GM21381 (cell line): Measurements from ENCODE around the gene ACRBP.
"Not testable (repeated sequence)": the region's sequence is repeated elsewhere in the genome, so short reads cannot be mapped to it uniquely, and the experiment has no call there.

Source experiments
- ATAC-seq: cut with Tn5 transposase; IDR thresholded peaks from one replicate; pipeline ENCODE4 v1.9.1; 2021; ENCODE audit warnings: mild to moderate bottlenecking, moderate library complexity; ENCODE audit not compliant: unreplicated experiment

Gene ACRBP

GRCh38 chr12:6618483-6619225 lies 28.6 kb downstream of the ACRBP start:
- ATAC-seq: no peak

DNA sequence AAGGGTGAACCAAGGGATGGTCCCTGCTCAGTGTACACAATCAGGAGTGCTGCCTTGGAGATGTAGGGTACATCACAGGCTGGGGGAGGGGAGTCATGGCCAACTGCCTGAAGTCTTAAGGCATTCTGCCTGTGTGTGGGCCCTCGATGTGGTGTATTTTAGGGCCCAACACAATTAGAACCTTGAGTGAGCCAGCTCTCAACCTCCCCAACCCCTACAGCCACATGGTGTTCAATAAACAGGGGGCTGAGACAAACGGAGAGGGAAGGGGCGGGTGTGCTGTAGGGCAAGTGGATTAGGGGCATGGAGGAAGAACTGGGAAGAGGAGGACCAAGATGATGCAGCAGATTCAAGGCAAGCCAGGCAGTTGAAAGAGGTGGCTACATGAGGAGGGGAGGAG lies 31.4 kb downstream of the ACRBP start:
- ATAC-seq: no peak

GRCh38 chr12:6614513-6615172 lies 32.6 kb downstream of the ACRBP start:
- no peak for ATAC-seq

- ATAC-seq: no peak
Observed at GRCh38 chr12:6613776-6614512, 33.3 kb downstream of the ACRBP start.

DNA sequence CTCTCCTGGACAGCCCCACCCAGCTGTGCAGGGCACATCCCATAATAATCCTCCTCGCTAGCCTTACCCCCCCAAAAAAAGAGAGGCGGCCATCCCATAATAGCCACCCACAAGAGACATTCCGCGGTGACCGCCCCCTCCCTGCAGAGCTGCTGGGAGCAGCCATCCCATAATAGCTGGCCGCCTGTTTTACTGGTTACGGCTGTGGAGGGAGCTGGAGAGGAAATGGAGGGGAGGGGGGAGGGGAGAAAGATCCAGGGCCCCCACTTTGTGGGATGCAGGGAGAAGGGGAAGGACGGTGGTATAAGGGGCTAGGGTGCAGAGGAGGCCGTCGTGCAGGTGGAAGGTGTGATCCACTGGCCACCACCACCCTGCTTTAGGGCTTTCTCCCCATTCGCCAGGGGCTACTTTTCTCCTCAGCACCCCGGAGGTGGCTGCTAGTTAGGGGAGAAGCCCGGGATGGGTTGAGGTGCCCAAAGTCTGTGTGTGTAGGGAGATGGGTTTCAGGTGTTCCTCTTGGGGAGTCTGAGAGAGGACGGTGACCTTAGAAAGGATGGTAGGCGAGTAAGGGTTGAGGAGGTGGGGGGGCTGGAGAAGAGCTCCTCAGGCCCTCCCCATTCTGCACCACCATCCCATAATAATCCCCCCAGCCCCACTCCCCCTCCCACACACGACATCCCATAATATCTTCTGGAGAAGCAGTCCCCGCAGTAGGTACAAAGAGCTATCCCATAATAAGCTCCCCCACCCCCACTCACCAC lies 34.0 kb downstream of the ACRBP start:
- no peak for ATAC-seq

DNA sequence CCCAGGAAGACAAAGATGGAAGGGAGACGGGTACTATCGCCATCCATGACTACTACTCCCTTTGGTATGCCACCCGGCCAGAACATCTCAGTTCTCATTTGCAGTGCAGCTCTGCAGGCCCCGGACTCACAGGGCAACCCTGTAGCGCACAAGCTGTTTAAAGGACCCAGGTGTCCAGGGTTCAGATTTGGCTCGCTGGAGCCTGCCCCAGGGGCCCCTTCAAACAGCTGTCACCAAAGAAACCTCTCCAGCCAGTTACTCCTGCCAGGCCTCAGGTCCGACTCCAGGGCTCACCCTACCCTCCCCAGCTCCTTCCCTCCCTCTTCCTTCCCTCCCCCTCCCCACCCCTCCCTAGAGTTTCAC lies 34.6 kb downstream of the ACRBP start:
- ATAC-seq: no peak

DNA sequence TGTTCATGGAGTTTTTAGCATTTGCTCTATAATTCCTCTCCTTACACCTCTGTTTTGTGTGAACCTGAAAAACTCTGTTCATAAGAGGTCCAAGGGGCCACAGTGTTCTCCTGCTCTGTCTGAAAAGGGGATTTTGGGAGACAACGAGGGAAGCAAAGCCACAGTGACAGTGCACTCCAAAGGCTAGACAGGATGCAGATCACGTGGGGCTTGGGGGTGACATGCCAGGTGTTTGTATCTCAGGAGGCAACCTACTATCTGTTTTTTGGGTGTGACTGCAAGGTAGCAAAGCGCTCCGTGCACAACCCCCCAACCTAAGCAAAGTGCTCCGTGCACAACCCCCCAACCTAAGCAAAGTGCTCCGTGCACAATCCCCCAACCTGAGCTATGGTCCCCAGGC lies 35.0 kb downstream of the ACRBP start:
- ATAC-seq: no peak

DNA sequence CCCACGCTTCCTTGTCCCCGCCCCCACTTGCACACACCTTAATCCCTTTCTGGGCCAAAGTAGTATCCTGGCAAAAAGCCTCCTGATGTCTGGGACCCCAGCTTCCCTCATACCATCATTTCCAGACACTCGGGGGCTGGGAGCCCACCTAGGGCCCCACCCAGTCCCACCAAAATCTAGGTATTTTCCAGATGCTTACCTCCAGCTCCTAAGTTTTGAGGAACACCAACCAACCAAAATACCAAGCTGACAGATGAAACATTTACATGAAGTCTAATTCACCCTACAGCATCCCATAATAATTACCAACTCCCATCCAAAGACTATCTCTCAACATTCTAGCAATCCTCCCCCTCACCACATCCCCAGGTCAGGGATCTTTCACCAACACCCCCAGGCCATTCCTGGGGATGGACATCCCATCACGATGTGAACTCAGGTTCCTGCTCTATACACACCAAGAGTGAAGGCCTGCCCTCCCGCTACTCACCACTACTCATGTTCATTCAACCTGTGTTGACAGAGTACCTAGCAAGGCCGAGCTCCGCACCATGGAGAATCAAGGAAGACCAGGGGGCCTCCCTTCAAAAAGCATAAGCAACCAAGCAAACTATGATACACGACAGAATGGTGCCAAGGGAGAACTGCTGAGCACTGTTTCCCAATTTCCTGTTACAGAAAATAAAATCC lies 38.5 kb downstream of the ACRBP start:
- ATAC-seq: no peak

GRCh38 chr12:6607751-6608591 lies 39.3 kb downstream of the ACRBP start:
- peak; percentile 39 for ATAC-seq

DNA sequence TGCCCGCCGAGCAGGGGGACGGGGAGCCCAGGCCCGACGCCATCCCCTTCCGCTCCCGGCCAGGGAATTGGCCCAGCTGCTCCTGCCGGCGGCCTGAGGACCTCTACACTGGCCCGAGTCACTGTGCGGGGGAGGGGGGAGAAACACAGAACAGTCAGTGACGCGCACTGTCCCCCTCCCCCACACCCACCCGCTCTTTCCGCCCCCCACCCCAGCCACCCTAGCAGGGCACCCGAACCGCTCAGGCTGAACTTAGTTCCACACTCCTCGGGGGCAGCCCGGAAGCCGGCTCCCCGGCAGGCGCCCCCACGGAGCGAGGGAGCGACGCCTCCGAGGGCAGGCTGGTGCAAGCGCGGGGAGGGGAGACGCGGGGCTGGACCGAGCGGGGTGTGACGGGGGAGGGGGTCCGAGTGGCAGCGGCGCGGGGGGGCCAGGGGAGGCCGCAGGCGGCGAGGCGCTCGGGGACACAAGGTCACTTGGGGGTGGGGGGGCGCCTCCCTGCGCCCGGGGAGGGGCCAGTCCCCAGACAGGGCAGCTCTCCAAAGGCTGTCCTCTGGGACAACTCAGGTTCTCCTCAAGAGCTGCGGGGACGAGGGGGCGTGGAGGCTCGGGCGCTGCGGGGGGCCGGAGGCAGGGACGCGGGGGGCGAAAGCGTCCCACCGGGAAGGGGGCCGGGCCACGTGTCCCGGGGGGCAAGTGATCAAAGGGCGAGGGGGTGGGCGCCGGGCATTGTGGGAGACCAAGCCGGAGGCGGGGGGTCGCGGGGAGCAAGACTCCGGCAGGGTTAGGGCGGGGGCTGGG lies 40.7 kb downstream of the ACRBP start:
- no peak for ATAC-seq

DNA sequence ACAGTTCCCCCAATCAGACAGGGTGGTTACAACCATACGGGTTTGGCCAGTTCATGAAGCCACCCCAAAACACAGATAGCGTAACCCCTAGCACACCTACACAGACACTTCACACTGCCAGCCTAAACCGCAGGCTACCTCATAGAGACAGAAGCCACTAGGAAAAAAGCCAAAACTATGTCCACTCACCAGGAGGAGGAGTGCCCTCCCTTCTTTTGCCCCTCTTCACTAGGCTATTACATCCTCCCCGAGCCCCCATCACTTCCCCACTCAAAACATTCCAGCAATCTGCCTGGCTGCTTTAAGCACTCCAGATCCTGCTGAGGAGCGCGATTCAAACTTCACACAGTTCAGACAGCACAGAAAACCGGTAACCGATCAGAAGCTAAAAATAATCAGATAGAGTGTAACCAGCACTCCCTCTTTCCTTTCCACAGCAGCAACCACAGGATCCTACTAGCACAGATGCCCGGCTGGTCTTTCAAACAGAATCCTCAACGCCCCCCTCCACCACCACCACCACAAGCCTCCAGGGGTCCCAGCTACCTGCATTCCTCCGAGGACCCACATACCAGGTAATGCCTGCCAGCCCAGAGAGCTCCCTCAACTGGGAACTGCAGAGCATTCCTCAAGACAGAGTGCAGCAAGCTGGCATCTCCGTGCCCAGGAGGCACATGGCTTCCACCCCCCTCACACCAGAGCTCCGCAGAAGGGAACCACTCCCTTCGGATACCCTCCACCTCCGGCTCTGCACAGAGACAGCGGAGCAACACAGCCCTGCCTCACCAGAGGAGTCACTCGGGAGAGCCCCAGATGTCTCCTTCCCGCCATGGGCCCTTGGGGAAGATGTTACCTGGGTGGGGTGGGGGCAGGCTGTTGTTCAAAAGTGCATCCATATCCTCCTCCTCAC lies 41.6 kb downstream of the ACRBP start:
- no peak for ATAC-seq

- no peak for ATAC-seq
Observed at GRCh38 chr12:6604259-6605029, 42.8 kb downstream of the ACRBP start.

GRCh38 chr12:6603095-6603567 lies 44.1 kb downstream of the ACRBP start:
- no peak for ATAC-seq

DNA sequence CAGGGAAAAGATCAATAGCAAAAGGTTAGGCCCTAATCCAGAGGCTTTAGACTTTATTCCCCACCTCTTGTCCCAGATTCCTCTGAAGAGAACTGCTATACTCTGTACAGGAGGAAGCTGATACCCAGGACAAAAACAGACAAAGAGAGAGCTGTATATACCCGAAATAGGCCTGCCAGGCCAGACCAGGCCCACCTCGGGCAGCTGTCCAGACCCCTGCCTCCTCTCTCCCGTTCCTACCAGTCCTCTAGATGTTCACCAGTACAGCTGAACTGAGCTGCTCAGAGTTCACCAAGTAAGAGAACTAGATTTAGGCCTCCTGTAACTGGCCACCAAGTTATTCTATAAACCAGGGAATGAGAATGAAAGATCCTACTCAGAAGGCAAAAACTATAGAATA lies 44.7 kb downstream of the ACRBP start:
- no peak for ATAC-seq

DNA sequence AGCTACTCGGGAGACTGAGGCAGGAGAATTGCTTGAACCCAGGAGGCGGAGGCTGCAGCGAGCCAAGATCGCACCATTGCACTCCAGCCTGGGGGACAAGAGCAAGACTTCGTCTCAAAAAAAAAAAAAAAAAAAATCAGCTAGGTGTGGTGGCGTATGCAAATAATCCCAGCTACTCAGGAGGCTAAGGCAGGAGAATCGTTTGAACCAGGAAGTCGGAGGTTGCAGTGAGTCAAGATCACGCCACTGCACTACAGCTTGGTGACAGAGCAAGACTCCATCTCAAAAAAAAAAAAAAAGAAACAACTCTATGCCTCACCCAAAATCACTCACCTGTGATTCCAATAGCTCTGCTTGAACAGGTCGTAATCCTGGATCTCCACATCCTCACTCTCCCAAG lies 51.6 kb downstream of the ACRBP start:
- ATAC-seq: not testable (repeated sequence)

DNA sequence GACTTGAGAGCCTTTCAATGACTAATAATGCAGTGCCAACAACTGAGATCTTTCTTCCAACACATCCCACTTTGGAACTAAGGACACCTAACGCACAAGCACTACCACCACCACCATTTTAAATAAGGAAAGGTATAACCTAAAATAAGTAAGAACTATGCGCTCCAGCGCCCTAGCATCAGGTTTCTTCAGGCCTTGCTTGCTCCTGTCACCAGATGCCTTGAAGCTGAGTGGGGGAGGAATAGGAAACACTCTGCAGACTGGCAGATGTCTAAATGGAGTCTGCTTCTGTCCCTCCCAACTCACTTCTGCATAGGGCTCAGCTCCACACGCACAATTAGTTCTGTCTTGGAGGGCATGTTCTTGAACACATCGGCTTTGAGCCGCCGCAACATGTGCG lies 55.1 kb downstream of the ACRBP start:
- no peak for ATAC-seq
